Astrocyte (in vitro differentiated cells and primary cell): Measurements from ENCODE around the gene AP2B1. TPM values are rescaled to one million over a fixed set of nuclear protein-coding genes. Genes with fewer than 3 reads are reported as not detected.

Experiments used
- DNase-seq: peaks from one replicate; pipeline ENCODE4 v3.0.0-alpha.2; 2010; ENCODE audit warnings: low read depth
- FAIRE-seq: peaks from 2 replicates; lab custom pipeline; 2011; peaks lifted over from hg19 to GRCh38; lab: Jason Lieb, UNC
- H2AFZ ChIP-seq: 2 replicates; pipeline ENCODE4 v1.6.0; 2012; ENCODE audit warnings: low read depth, low read length, inconsistent platforms
- H3K27ac ChIP-seq: 2 replicates; pipeline ENCODE4 v1.5.1; 2011; ENCODE audit warnings: low read depth, low read length, inconsistent platforms
- H3K27me3 ChIP-seq: 2 replicates; pipeline ENCODE4 v1.6.0; 2011; ENCODE audit warnings: low read length, inconsistent platforms; ENCODE audit not compliant: insufficient read depth
- H3K36me3 ChIP-seq: 2 replicates; pipeline ENCODE4 v1.5.1; 2011; ENCODE audit warnings: low read length, inconsistent platforms; ENCODE audit not compliant: insufficient read depth
- H3K4me1 ChIP-seq: 2 replicates; pipeline ENCODE4 v1.5.1; 2011; ENCODE audit warnings: low read length, inconsistent platforms; ENCODE audit not compliant: insufficient read depth
- H3K4me2 ChIP-seq: 2 replicates; pipeline ENCODE4 v1.6.0; 2012; ENCODE audit warnings: low read length, inconsistent platforms
- H3K4me3 ChIP-seq: 2 replicates; pipeline ENCODE4 v1.5.1; 2011; ENCODE audit warnings: low read depth, mild to moderate bottlenecking, low read length, inconsistent platforms; ENCODE audit not compliant: insufficient read depth
- H3K79me2 ChIP-seq: 2 replicates; pipeline ENCODE4 v1.6.0; 2012; ENCODE audit warnings: mild to moderate bottlenecking, low read length, inconsistent platforms; ENCODE audit not compliant: insufficient read depth
- H3K9ac ChIP-seq: 2 replicates; pipeline ENCODE4 v1.6.0; 2012; ENCODE audit warnings: mild to moderate bottlenecking, low read length, inconsistent platforms
- H3K9me3 ChIP-seq: 2 replicates; pipeline ENCODE4 v1.5.1; 2012; ENCODE audit warnings: low read depth, mild to moderate bottlenecking, low read length, inconsistent platforms; ENCODE audit not compliant: insufficient read depth
- H4K20me1 ChIP-seq: 2 replicates; pipeline ENCODE4 v1.6.0; 2012; ENCODE audit warnings: low read length, inconsistent platforms; ENCODE audit not compliant: insufficient read depth
- H3K27ac Mint-ChIP-seq: one replicate; pipeline ENCODE4 v1.8.0; 2021; ENCODE audit warnings: mild to moderate bottlenecking, mixed read lengths; ENCODE audit not compliant: unreplicated experiment
- H3K27me3 Mint-ChIP-seq: one replicate; pipeline ENCODE4 v1.8.0; 2021; ENCODE audit warnings: low read depth, mixed read lengths; ENCODE audit not compliant: unreplicated experiment
- H3K36me3 Mint-ChIP-seq: one replicate; pipeline ENCODE4 v1.8.0; 2021; ENCODE audit warnings: low read depth, mixed read lengths; ENCODE audit not compliant: unreplicated experiment
- H3K4me1 Mint-ChIP-seq: one replicate; pipeline ENCODE4 v1.8.0; 2021; ENCODE audit warnings: low read depth, mixed read lengths; ENCODE audit not compliant: unreplicated experiment
- H3K4me3 Mint-ChIP-seq: one replicate; pipeline ENCODE4 v1.8.0; 2021; ENCODE audit warnings: mild to moderate bottlenecking, moderate library complexity, mixed read lengths; ENCODE audit not compliant: unreplicated experiment
- H3K9me3 Mint-ChIP-seq: one replicate; pipeline ENCODE4 v1.8.0; 2021; ENCODE audit warnings: mild to moderate bottlenecking, mixed read lengths; ENCODE audit not compliant: unreplicated experiment
- CTCF ChIP-seq: IDR thresholded peaks from 2 replicates; pipeline ENCODE4 v1.5.1; 2011; ENCODE audit warnings: low read depth, mild to moderate bottlenecking, inconsistent platforms, low read length, moderate library complexity; ENCODE audit not compliant: insufficient read depth
- EZH2 ChIP-seq: IDR thresholded peaks from 2 replicates; pipeline ENCODE4 v1.6.1; 2012; ENCODE audit warnings: mild to moderate bottlenecking, low read length, inconsistent platforms; ENCODE audit not compliant: insufficient read depth
- total RNA-seq: library from RNA; stranded (reverse); gene quantifications from 2 replicates; pipeline ENCODE4 v1.2.1, GENCODE V29; 2021

The AP2B1 gene
- total RNA-seq, 1 donor from 2014 or later: 313 TPM

- Mint-ChIP-seq H3K9me3 (peaks cover 3% of the 10 kb centered on the region), H3K4me3 (no peak overlapping the region), H3K4me1 (peaks cover 15% of the 10 kb centered on the region), H3K27ac (no peak overlapping the region), H3K36me3 (no peaks in the 10 kb centered on the region), H3K27me3 (peaks cover 5% of the 10 kb centered on the region)
- H3K9me3 ChIP-seq: no peaks in the 10 kb centered on the region
- H3K27me3 ChIP-seq: peaks cover 4% of the 10 kb centered on the region
- H4K20me1 ChIP-seq: no peaks in the 10 kb centered on the region
- FAIRE-seq (no peak), DNase-seq (no peak)
- no peaks in the 10 kb centered on the region for H3K36me3 ChIP-seq
- H3K4me2 ChIP-seq: no peak overlapping the region
- no peak for TF ChIP-seq CTCF
- no peak for TF ChIP-seq EZH2
- no peak overlapping the region for H3K27ac ChIP-seq
- H3K4me1 ChIP-seq: peaks cover 8% of the 10 kb centered on the region
- H3K79me2 ChIP-seq: no peaks in the 10 kb centered on the region
- no peak overlapping the region for H3K9ac ChIP-seq
- H2AFZ ChIP-seq: no peak overlapping the region
- H3K4me3 ChIP-seq: no peak overlapping the region
Observed at GRCh38 chr17:35761601-35762000, 174.5 kb downstream of the AP2B1 start.

GRCh38 chr17:35763767-35764122 lies 176.6 kb downstream of the AP2B1 start:
- H3K4me1 Mint-ChIP-seq: peaks cover 15% of the 10 kb centered on the region
- Histone ChIP-seq H3K27ac (no peak overlapping the region), H3K9ac (no peak overlapping the region)

More at GRCh38 chr17:35763767-35764122, 176.6 kb downstream of the AP2B1 start:
- Histone ChIP-seq H3K4me3 (no peak overlapping the region), H4K20me1 (no peaks in the 10 kb centered on the region), H3K79me2 (no peaks in the 10 kb centered on the region), H3K4me2 (peak overlapping the region; percentile 90), H2AFZ (peak overlapping the region; percentile 90), H3K27me3 (peaks cover 4% of the 10 kb centered on the region), H3K9me3 (no peaks in the 10 kb centered on the region), H3K4me1 (peaks cover 8% of the 10 kb centered on the region), H3K36me3 (no peaks in the 10 kb centered on the region)
- peaks cover 15% of the 10 kb centered on the region for H3K27me3 Mint-ChIP-seq
- peak overlapping the region; percentile 78 for H3K4me3 Mint-ChIP-seq
- no peaks in the 10 kb centered on the region for H3K36me3 Mint-ChIP-seq
- peaks cover 3% of the 10 kb centered on the region for H3K9me3 Mint-ChIP-seq
- FAIRE-seq (no peak), DNase-seq (no peak)
- no peak overlapping the region for H3K27ac Mint-ChIP-seq
- TF ChIP-seq EZH2 (no peak), CTCF (no peak)
